NCI-H2107 (cell line): ENCODE measurements around the gene ITGBL1.

Experiments used
- DNase-seq: peaks from one replicate; lab custom pipeline; 2025; lab: John Stamatoyannopoulos, UW

The ITGBL1 gene

DNA sequence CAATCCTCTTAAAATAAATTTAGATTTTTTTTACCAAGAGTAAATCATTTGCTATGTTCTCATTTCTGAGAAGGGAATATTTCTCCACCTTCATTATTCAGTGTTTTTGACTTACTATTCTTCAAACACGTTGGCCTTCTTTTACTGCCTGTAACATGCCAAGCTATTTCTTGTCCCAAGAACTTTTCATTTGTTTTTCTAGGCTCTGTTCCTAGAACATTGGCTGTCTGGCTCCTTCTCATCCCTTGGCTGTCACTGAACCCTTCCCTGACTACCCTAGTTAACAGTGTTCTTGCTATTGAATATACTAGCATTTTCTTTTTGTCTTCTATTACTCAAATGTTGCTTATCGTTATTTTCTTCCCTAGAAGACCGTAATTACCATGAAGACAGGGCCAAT lies 248.1 kb downstream of the ITGBL1 start:
- DNase-seq, result no peak

DNA sequence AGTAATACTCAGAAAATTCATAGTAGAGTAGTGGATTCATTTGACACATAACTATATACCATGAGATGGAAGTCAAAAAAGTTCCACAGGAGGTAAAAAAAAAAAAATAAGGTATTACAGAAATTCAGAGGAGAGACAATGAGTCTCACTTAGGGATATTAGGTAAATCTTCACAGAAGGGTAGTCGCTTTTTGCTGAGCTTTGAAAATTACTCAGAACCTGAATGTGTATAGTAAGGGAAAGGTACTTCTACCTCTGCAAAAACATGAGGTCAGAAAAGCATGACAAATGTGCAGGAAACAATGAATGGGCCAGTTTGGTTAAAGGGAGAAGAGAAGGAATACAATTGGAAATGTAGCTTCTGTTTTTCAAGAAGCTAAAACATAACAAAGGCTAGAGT lies 250.6 kb downstream of the ITGBL1 start:
- no peak for DNase-seq

DNA sequence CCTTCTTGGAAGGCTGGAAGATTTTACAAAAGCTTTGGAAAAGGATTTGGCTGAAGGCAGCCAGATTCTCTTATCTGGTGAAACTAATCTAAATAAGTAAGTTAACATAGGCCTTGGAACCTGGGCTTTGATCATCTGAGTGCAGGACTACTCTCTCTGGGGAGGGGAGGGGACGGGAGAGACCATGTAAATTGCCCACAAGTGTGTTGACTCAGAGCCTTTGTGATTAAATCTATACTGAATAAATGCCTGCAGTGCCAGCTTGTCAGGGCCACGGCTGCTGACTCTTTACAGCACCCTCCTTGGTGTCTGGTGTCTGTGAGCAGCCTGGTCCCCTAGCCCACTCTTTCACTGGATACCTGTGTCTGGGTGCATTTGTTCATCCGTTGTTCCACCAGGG lies 251.4 kb downstream of the ITGBL1 start:
- DNase-seq, result no peak

DNA sequence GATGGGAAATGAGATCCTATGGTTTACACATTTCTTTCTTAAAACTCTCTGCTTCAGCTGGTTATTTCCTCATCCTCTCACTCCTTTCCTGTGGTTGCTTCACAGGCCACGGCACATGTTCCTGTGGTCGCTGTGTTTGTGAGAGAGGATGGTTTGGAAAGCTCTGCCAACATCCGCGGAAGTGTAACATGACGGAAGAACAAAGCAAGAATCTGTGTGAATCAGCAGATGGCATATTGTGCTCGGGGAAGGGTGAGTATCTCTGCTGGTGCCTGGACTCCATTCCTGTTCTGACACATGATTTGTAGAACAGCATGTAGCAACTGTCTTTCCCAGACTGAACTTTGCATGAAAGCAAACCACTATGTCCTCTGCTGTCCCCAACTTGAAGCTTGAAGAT lies 254.2 kb downstream of the ITGBL1 start:
- DNase-seq, result peak; percentile 2

DNA sequence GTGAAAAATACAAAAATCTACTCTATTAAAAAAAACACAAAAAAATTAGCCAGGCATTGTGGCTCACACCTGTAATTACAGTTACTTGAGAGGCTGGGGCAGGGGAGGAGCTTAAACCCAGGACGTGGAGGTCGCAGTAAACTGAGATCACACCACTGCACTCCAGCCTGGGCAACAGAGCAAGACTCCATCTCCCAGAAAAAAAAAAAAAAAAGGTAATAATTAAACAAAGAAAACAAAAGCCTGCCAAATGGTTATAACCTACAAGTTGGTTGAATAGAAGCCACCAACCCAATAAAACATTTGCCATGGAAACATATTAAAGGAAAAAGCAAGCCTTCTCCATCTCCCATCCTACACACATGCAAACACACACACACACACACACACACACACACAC lies 255.2 kb downstream of the ITGBL1 start:
- no peak for DNase-seq

DNA sequence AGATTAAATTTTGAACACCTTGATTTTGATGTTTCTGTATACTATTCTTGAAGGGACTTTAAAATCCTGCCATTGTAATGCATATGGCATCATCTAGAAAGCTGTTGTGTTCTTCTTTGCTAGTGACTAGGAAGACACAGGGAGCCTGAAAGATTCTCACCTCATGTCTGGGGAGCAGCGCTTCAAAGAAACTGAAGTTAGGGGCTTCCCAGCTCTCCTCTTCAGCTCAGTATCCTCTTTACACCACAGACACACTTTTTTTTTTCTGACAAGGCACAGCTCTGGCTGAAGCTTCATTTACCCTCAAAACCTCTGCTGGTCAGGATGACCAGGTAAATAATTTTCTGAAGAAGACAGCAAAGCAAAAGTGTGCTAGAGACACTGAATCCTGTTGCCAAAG lies 255.6 kb downstream of the ITGBL1 start:
- DNase-seq, result no peak

DNA sequence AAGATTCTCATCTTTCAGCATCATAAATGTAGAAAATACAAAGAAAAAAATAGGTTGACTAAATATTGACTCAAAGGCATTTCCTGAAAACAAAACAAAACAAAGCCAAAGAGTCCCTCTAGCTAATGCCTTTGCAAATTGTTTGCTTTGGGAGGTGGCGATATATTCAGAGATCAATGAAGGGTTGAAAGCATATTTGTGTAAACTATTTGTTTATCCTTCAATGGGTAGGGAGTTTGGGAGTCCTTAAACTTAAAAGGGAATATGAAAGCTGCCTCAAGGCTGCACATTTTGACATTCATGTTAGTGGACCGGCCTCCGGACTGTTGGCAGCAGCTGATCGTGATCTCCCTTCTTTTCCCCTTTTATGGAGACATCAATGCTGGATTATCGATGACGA lies 257.5 kb downstream of the ITGBL1 start:
- no peak for DNase-seq

DNA sequence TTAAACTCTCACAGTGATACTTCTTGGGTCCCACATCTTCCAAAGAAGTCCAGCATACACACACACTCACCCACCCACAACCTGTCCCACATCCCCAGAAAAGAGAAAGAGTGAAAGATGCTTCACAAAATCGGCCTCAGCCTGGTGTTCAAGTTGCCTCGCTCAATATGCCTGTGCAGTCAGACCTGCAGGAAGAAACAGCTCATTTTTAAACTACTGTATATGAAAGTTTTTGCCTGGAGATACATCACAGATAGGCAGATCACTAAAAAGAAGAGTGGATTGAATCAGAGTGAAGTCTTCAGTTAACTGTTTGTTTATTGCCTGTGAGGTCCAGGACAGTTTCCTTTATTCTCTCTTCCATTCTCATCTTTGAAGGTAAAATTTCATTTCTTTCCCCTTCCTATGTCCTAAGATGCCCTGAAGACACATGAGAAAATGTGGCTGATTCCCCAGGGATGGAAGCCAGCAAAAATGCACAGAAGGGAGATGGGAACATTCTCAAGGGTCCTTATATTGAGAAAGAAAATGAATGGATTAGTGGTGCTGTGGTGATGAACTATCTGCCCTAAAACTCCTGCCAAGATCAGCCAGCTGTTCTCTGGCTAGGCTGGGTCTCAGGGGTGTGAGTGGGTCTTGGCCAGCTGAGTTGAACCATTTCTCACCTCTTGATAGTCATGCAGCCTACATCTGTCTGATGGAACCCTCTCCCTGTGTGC lies 259.0 kb downstream of the ITGBL1 start:
- DNase-seq, result no peak

DNA sequence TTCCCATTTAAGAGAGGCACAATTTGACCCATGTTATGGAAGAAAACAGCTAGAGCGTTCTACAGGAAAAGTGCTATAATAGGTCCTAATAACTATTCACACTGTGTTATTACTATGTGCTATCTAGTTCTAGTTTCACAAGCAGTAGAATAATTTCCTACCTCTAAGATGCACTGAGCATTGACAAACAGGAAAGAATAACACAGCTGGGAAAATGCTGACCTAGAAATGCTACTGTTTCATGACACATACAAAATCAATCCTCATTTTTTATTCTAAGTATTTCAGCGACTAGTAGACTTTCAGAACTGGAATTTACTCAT lies 259.5 kb downstream of the ITGBL1 start:
- no peak for DNase-seq

DNA sequence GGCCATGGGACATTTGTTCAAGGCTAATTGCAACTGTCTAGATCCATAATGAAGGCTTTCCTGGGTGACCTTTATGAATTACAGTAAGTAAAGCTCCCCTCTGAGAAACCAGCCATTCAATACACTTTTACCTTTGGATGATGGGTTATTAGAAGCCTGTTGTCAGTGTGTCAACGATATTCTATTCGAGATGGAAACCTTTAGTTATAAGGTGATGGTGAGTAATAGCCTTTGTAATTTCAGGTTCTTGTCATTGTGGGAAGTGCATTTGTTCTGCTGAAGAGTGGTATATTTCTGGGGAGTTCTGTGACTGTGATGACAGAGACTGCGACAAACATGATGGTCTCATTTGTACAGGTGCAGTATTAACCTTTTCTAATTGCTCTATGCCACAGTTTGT lies 261.7 kb downstream of the ITGBL1 start:
- no peak for DNase-seq

DNA sequence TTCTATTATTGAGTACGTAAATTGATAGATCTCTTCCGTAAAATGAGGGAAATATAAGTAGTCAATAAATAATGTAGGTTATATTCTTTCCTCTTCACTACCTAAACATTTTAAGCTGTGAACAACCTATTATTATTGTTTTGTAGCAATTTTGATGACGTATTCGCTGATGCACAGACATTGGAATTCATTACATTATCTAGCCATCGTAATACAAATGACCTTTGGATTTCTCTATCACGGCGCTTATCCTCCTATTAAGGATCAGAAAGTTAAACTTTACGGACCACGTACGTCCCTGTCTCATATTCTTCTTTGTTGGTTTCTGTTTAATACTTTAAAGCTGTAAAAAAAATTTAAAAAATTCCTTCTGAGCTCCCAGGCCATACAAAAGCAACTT lies 264.9 kb downstream of the ITGBL1 start:
- no peak for DNase-seq

DNA sequence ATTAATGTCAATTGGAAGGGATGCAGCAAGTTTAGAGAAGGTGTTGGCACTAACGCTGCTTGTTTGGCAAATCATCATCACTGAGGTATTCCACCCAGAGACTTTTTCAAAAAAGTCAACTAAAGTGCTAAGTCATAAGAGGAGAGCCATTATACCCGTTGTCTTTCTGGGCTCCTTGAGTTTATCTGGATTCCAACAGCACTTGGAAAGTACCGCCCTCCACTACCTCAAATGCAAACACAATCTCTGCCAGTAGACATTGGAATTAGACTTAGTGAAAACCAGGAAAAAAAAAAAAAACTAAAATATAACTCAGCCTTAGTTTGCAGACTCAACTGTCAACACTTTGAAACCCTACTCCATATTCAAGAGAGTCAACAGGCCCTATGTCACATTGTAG lies 266.0 kb downstream of the ITGBL1 start:
- no peak for DNase-seq

DNA sequence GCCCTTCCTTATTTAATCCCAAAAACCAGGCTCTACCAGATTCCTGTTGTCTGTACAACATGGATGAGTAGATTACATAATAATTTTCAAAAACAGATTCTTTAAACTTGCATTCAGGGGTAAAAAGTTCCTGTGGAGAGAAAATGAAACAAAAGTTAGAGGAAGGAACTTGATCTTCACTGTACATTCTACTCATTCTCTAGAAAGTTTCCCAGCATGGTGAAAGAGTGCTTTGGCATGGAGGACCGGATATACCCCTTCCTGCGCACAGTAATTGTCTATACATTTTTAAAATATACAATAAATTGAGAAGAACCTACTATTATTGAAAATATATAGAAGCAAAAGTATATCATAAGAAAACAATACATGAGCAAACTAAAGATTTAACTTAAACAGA lies 274.2 kb downstream of the ITGBL1 start:
- no peak for DNase-seq

DNA sequence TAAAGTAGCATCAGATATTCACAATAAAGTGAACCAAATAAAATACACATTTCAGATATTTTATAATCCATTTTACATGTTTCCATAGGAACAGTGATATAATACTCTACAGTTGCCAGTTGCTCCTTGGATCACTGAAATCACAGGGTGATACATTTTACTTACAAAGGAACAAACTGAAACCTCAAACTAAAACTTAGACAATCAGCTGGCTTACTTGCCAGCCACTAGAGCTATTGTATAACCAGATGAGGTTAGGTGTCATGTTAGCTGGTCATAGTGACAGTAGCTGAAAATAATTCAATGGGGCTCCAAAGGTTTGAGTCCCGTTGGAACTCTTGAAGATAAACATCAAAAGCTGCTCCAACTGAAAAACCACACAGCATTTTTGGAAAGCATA lies 274.6 kb downstream of the ITGBL1 start:
- DNase-seq, result no peak

DNA sequence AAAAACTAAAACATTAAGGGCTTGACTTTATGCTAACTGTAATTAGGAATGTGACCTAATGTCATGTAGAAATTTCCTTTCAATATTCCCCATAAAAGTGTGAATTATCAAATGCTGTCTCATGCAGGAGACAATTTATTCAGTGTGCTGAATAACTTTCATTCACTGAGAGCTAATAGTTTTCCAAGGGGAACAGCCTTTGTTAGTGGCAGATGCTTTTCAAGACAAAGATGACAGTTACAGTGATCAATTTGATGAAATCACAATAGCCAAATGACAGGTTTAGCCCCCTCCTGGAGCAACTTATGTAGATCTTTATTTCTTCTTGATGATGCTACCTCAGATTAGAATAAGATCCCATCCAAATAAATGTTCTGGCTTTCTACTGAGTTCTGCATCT lies 275.5 kb downstream of the ITGBL1 start:
- no peak for DNase-seq

DNA sequence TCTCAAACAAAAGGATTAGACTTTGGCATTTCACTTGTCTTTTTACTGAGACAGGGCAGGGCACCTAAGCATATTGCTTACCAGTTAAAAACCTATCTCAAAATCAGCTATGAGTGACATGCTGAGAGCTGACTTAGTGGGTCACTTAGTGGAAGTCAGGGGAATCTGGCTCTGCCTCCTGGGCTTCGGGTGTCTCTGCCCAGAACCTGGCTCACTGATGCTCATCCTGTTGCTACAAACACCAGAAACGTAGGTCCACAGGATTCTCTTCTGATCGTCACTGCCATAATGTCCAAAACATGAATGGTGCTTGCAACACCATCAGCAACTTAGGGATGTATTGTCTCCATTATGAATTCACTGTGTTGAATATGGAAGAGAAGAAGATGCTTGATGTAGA lies 276.1 kb downstream of the ITGBL1 start:
- DNase-seq, result no peak

DNA sequence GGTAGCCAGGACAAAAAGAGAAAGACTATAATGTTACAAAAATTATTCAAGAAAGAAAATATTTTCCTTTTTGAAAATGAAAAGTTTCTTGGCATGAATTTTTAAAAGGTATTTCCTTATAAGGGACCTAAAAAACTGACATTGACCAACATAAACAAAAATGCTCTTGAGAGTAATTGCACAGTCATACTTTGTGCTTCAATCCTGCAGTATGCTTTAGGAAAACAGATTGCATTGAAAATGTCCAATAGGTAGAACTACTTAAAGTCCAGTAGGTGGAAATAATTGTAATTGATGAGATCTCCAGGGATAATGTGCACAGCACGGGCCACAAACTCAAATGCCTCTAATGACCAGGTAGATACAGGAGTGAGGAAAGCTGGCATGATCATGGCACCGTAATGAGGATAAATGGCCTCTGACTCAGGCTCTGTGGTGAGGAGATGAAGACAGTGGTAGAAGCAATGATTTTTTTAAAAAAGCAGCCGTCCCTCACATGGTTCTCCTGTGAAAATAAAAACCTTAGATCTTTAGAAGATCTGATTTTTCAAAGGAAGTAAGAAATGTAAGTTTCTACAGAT lies 278.0 kb downstream of the ITGBL1 start:
- no peak for DNase-seq

DNA sequence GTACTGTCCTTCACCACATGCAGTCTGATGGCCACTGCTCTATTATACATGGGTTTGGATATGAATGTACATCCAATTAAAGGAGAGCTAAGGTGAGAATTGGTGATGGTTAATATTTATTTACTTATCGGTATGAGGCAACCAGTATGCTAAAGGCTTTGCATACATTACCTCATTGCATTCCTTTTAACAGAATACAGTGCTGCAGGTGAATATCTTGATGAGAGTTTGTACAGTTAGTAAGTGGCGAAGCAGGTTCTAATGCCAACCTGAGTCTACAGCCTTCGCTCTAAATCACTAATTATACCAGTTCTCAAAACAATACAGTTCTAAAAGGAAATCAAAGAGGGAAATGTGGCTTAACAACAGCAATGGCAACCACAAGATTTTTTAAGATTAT lies 284.1 kb downstream of the ITGBL1 start:
- no peak for DNase-seq

DNA sequence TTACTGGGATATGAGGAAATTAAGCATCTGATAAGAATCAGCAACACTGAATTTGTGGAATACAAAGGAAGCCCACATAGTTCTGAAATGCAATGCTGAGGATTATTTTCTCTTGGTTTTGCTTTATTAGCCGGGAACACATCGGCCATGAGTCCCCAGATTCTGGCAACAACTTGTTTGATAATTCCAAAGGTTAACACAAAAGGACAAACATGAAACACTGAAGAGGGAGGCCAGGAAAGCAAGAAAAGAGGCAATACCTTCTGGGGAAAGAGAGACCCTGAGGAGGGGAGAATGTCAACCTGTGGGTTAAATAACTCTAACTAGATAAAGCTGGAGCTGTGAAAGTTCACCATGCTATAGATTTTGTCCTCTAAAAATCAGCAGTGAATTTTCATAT lies 285.9 kb downstream of the ITGBL1 start:
- DNase-seq, result no peak

DNA sequence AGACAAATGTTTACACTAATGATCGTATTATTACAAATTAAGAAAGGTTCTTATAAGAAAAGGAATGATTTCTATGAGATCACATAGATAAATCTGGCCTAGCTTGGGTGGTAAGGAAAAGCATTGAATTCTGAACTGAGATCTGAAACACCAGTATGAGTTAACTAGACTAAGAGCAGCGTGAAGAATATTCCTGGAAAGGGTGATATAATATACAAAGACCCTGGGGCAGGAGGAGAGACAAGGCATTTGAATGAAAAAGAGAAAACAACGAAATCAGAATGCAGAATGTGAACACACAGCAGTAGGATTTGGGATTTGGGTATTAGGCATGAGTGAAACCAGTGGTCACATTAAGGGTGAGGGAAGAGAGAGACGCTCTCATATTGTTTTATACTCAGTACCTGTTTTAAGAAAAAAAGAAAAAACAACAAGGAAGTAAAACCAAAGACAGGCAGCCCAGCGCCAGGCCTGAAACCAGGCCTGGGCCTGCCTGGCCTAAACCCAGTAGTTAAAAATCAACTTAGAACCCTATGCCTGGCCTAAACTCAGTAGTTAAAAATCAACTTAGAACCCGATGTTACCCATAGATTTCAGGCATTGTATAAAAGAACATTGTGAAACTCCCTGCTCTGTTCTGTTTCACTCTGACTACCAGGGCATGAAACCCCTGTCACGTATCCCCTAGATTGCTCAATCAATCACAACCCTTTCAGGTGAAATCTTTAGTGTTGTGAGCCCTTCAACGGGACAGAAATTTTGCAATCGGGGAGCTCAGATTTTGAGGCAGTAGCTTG lies 287.1 kb downstream of the ITGBL1 start:
- no peak for DNase-seq

DNA sequence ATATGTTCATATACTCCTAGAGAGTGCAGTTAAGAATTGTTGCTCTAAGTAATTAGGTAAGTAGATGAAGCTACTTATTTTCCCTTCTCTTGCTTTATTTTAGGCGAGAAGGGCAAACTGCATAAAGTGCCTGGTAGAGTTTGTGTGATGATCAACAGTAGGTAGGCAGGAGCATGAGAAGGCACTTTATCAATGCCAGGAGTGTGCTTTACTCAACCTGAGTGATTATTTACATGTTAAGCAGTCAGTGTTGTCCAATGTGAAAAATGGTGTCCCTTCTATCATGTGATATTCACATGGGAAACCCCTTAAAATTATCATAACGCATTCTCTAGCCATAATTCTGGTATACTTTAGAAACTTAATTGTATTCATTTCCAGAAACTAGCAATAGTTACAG lies 294.0 kb downstream of the ITGBL1 start:
- no peak for DNase-seq

DNA sequence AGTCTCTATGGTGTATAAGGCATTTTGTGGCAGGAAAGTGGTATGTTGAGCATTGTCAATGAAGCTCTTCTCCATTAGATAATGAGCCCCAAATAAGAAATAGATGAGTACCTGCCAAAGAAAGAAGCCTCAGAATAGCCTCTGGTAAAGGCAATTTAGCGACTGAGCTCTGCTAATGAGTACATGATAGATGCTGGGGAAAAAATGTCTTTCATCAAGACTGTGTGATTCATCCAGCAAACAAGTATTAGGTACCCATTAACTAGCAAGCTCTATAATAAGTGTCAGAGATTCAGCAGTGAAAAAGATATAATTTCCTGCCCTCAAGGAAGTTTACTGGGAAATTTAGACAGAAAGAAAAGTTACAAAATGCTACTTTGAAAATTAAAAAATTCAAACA lies 294.6 kb downstream of the ITGBL1 start:
- no peak for DNase-seq

DNA sequence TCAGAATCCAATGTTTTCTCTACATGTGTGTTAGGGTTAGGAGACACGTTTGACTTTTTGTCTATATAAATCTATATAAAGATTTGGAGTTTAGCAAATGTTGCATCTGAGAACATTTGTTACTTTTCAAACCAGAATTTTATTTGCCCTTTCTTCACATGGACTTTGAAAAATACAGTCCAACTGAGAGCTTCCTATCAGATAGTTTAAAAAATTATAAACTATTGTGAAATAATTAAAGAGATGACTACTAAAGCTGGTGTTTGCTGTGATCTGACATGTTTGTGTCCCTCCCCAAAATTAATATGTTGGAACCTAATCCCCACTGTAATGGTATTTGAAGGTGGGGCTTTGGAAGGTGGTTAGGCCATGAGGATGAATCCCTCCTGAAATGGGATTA lies 297.1 kb downstream of the ITGBL1 start:
- DNase-seq, result no peak

DNA sequence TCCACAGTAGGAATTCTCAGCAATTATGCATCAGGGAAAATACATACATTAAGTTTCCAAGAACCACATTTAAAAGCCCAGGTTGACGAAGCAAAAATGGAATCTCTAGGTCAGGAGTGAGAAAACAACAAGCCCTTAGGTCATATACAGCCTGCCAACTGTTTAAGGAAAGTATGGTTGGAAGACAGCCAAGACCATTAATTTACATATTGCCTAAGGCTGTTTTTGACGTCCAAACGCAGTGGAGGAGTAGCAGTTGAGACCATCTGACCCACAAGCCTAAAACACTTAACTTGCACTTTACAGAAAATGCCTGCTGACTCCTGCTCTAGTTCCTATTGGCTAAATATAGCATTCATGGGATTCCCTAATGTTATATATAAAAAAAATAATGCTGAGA lies 299.0 kb downstream of the ITGBL1 start:
- DNase-seq, result peak; percentile 63
